IPS-20b (cell line): ENCODE measurements around the gene TMEM234.
A peak's percentile ranks its signal among the peaks of the same experiment; 100 is the strongest.

Experiments
- H3K27ac ChIP-seq: one replicate; pipeline ENCODE4 v1.5.1; 2013; ENCODE audit warnings: low read length
- H3K27me3 ChIP-seq: 2 replicates; pipeline ENCODE4 v1.6.1; 2013; ENCODE audit warnings: mild to moderate bottlenecking, low read length, inconsistent platforms; ENCODE audit not compliant: insufficient read depth
- H3K36me3 ChIP-seq: 2 replicates; pipeline ENCODE4 v1.6.1; 2013; ENCODE audit warnings: low read depth, mild to moderate bottlenecking, inconsistent platforms, low read length, moderate library complexity; ENCODE audit not compliant: insufficient read depth
- H3K4me1 ChIP-seq: 2 replicates; pipeline ENCODE4 v1.6.1; 2013; ENCODE audit warnings: mild to moderate bottlenecking, control low read depth, inconsistent platforms, low read length, moderate library complexity; ENCODE audit not compliant: insufficient read depth
- H3K4me3 ChIP-seq: 2 replicates; pipeline ENCODE4 v1.5.1; 2013; ENCODE audit warnings: mild to moderate bottlenecking, low read length, inconsistent platforms
- H3K9ac ChIP-seq: 2 replicates; pipeline ENCODE4 v1.6.1; 2013; ENCODE audit warnings: low read depth, mild to moderate bottlenecking, inconsistent platforms, low read length, moderate library complexity
- H3K9me3 ChIP-seq: 2 replicates; pipeline ENCODE4 v1.6.1; 2013; ENCODE audit warnings: mild to moderate bottlenecking, low read depth, low read length, inconsistent platforms; ENCODE audit not compliant: insufficient read depth

Gene TMEM234

DNA sequence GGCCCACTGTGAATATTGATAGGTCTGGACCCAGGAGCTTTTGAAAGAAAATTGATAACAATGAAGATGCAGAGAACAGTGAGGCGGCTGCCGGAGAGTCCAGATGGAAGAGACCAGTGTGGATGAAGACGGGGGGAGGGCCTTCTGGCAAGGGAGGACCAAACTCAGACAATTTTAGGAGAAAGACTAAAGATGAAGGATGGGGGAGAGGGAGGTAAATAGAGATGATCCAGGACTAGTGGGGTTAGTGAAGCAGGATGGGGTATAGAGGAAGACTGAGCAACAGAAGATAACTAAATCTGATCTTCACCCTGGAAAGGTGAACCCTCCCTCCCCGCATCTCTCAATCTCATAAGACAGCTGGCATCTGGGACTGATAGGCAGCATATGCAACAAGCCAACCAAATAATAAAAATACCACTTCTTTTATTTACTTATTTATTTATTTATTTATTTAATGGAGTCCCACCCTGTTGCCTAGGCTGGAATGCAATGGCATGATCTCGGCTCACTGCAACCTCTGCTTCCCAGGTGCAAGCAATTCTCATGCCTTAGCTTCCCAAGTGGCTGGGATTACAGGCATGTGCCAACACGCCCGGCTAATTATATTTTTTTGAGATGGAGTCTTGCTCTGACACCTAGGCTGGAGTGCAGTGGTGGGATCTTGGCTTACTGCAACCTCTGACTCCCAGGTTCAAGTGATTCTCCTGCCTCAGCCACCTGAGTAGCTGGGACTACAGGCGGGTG, 10.6 kb upstream of the TMEM234 start:
- peaks cover 71% of the 10 kb centered on the region for H3K36me3 ChIP-seq

DNA sequence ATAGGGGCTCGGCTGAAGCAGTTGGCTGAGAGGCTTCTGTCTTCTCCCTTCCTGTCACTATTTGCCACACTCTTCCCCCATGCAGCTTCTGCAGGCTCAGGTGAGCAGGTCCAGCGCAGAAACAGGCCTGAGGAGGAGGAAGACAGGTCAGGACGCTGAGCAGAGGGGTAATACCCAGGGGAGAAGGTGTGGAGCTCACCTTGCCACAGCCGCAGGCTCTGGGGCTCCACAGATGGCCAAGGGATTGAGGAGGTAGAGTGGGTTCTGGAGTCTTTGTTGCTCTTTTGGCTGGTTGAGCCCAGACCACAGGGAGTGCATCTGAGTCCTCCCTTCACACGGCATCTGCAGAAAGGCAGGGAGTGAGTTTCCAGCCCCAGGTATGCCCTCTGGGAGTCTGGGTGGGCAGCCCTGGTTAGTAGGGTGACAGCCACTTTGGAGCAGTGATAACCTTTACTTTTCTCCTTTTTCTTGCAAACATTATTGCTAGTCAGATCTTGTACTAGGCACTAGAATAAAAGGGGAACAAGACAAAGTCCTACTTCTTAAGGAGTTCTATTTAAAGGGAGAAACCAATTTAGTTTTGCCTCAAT, 9.8 kb upstream of the TMEM234 start:
- Histone ChIP-seq H3K36me3 (peaks cover 79% of the 10 kb centered on the region), H3K4me1 (no peaks in the 10 kb centered on the region), H3K9ac (no peak overlapping the region), H3K27ac (no peak overlapping the region), H3K4me3 (no peak overlapping the region), H3K9me3 (no peaks in the 10 kb centered on the region), H3K27me3 (no peaks in the 10 kb centered on the region)

More for the DNA sequence above, 10.6 kb upstream of the TMEM234 start:
- no peaks in the 10 kb centered on the region for H3K9me3 ChIP-seq
- H3K27me3 ChIP-seq: no peaks in the 10 kb centered on the region
- no peak overlapping the region for H3K27ac ChIP-seq
- no peak overlapping the region for H3K4me3 ChIP-seq
- H3K4me1 ChIP-seq: no peaks in the 10 kb centered on the region
- no peak overlapping the region for H3K9ac ChIP-seq

DNA sequence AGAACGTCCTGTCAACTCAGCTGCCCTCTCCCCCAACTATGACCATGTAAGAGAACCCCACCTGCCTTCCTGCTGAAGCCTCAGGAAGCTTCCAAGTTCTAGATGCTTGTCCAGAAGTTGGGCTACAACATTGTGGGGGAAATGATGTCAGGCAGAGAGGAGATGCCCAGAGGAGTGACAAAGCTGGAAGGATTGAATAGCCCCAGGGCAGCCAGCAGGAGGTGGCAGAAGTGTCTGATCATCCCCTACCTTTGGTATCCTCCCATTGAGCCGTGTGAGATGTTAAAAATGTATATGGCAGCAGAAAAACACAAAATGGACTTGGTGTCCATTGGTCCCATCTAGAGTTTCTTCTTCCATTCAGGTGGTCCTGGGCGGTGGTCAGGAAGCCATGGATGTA, 6.6 kb upstream of the TMEM234 start:
- H3K4me1 ChIP-seq: no peaks in the 10 kb centered on the region
- H3K4me3 ChIP-seq: no peak overlapping the region
- H3K9me3 ChIP-seq: no peaks in the 10 kb centered on the region
- H3K27ac ChIP-seq: no peak overlapping the region
- no peak overlapping the region for H3K9ac ChIP-seq
- H3K36me3 ChIP-seq: peaks cover 85% of the 10 kb centered on the region
- no peaks in the 10 kb centered on the region for H3K27me3 ChIP-seq

DNA sequence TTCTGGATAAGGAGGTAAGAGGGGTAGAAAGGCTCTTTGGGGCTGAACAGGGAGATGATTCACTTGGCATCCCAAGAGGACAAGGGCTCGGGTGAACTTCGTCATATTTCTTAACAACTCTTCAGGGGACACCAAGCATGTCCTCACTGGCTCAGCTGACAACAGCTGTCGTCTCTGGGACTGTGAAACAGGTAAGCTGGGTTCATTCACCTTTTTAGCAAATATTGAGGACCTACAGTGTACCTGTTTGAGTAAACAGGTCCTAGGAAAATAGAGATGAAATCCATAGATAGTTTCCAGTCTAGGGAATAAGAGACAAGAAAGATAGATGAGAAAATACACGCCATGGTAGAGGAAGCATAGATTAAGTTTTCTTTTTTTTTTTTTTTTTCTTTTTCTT, 2.1 kb upstream of the TMEM234 start:
- H3K9me3 ChIP-seq: no peaks in the 10 kb centered on the region
- no peak overlapping the region for H3K4me3 ChIP-seq
- no peak overlapping the region for H3K27ac ChIP-seq
- H3K4me1 ChIP-seq: peaks cover 8% of the 10 kb centered on the region; the same call in 1 of the 2 replicates
- no peak overlapping the region for H3K9ac ChIP-seq
- H3K36me3 ChIP-seq: peaks cover 54% of the 10 kb centered on the region
- H3K27me3 ChIP-seq: no peaks in the 10 kb centered on the region

DNA sequence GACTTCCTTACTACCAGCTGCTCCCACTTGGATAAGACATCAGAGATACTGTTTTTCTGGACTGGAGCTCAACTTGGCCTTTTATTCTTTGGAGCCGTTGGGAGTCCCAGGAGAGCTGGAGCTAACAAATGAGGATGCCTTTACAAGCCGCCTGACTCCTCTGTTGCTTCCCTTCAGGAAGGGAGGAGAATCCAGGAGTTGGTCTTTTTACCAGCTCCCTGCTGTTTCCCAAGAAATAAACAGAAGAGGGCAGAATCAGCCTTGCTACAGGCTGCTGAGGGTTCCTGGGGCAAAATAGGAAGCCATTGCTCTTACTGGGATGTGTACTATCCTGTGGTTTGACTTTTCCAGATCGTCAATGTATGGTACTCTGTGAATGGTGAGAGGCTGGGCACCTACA, 1.5 kb upstream of the TMEM234 start:
- H3K36me3 ChIP-seq: peaks cover 49% of the 10 kb centered on the region
- no peaks in the 10 kb centered on the region for H3K9me3 ChIP-seq
- peak overlapping the region; percentile 33; the same call in 1 of the 2 replicates for H3K4me3 ChIP-seq
- H3K27ac ChIP-seq: no peak overlapping the region
- no peak overlapping the region; the same call in 1 of the 2 replicates for H3K9ac ChIP-seq
- no peaks in the 10 kb centered on the region for H3K27me3 ChIP-seq
- H3K4me1 ChIP-seq: peaks cover 8% of the 10 kb centered on the region; the same call in 1 of the 2 replicates

DNA sequence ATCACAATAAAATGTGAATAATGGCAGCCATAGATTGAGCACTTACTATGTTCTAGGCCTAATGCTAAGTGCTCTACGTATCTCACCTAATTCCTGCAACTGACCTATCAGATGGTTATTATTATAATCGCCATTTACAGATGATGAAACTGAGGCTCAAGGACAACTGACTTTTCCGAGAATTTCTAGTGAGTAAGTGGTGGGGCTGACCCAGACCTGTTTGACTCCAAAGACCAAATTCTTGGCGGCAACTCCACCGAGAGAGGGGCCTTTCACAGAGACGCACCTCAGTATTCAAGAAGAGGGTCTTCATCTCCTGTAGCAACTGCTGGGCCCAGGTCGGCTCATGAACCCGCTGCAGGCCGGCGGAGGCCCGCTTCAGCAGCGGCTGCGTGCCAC, 573 bp downstream of the TMEM234 start:
- Histone ChIP-seq H3K4me1 (peaks cover 8% of the 10 kb centered on the region; the same call in 1 of the 2 replicates), H3K4me3 (peak overlapping the region; percentile 99), H3K27ac (no peak overlapping the region), H3K36me3 (peaks cover 37% of the 10 kb centered on the region), H3K27me3 (no peaks in the 10 kb centered on the region), H3K9ac (peak overlapping the region; percentile 98), H3K9me3 (no peaks in the 10 kb centered on the region)

DNA sequence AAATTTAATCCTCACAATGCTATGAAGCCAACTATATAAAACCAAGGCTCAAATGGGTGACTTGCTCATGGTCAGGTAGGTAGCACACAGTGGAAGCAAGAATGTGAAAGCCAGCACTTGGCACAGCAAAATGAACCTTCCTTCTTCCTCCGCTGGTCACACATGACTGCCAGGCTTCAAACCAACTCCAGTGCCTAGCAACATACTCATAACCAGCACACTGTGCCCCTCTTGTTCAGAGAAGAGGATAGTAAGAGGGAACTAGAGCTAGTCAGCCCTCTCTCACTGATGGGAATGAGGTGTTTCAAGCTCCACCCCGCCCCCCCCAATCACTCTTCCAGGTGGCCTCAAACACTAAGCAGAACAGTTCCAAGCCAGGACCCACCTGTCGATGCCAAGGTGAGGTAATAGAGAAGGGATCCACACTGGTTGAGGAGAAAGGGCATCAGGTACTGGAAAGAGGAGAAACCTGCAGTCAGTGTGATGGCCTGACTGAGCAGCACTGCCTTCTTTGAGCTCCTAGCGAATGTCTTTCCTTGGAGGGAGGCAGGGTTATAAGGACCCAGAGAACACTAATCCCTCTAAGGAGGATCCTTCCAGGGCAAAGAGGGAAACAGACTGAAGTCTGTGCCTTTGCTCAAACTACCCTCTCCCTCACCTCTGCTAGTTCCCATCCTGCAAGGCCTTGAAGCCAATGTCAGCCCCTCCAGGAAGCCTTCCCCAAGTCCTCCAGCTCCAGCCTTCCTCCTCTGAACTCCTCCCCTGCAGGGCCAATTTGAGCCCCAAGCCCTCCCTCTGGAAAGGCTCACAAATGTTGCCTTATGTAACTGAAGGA, 1.2 kb downstream of the TMEM234 start:
- peaks cover 8% of the 10 kb centered on the region; the same call in 1 of the 2 replicates for H3K4me1 ChIP-seq
- peaks cover 35% of the 10 kb centered on the region for H3K36me3 ChIP-seq
- no peak overlapping the region for H3K27ac ChIP-seq
- peak overlapping the region; percentile 99 for H3K4me3 ChIP-seq
- no peaks in the 10 kb centered on the region for H3K27me3 ChIP-seq
- H3K9ac ChIP-seq: peak overlapping the region; percentile 98
- H3K9me3 ChIP-seq: no peaks in the 10 kb centered on the region

DNA sequence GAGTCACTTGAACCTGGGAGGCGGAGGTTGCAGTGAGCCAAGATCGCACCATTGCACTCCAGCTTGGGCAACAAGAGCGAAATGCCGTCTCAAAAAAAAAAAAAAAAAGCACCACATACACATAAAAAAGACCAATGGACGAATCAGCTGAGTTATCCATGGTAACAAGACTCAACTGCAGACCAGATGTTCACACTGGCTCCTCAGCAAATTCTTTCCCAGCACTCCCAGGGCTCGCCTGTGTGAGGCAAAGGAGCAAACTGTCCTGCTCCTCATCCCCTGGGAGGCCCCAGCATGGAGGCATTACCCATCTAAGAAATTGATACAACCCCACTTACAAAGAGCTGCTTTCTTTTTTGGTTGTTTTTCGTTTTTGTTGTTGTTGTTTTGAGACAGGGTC, 3.1 kb downstream of the TMEM234 start:
- no peaks in the 10 kb centered on the region for H3K9me3 ChIP-seq
- no peak overlapping the region for H3K27ac ChIP-seq
- no peak overlapping the region for H3K9ac ChIP-seq
- H3K27me3 ChIP-seq: no peaks in the 10 kb centered on the region
- H3K4me3 ChIP-seq: no peak overlapping the region
- H3K4me1 ChIP-seq: peaks cover 8% of the 10 kb centered on the region; the same call in 1 of the 2 replicates
- H3K36me3 ChIP-seq: peaks cover 30% of the 10 kb centered on the region

DNA sequence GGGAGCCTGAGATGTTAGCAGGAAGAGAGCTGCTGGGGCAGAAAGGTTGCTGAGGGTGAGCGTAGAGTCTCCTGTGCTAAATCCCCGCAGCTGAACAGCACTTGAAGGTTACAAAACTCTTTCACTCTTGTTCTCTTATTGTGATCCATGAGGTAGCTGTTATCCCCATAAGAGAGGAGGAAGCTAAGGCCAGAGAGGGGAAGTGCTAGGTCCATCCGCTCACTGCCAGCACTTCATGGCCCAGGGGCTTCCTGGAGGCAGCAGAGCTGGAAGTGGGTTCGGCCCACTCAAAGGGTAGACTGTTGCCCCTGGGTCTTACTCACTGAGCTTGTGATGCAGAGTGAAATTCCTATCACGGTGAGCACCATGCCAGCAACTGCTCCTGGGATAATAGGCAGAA, 5.6 kb downstream of the TMEM234 start:
- Histone ChIP-seq H3K27me3 (no peaks in the 10 kb centered on the region), H3K4me3 (no peak overlapping the region), H3K27ac (no peak overlapping the region), H3K4me1 (peaks cover 8% of the 10 kb centered on the region; the same call in 1 of the 2 replicates), H3K9me3 (no peaks in the 10 kb centered on the region), H3K36me3 (peaks cover 24% of the 10 kb centered on the region), H3K9ac (no peak overlapping the region)

DNA sequence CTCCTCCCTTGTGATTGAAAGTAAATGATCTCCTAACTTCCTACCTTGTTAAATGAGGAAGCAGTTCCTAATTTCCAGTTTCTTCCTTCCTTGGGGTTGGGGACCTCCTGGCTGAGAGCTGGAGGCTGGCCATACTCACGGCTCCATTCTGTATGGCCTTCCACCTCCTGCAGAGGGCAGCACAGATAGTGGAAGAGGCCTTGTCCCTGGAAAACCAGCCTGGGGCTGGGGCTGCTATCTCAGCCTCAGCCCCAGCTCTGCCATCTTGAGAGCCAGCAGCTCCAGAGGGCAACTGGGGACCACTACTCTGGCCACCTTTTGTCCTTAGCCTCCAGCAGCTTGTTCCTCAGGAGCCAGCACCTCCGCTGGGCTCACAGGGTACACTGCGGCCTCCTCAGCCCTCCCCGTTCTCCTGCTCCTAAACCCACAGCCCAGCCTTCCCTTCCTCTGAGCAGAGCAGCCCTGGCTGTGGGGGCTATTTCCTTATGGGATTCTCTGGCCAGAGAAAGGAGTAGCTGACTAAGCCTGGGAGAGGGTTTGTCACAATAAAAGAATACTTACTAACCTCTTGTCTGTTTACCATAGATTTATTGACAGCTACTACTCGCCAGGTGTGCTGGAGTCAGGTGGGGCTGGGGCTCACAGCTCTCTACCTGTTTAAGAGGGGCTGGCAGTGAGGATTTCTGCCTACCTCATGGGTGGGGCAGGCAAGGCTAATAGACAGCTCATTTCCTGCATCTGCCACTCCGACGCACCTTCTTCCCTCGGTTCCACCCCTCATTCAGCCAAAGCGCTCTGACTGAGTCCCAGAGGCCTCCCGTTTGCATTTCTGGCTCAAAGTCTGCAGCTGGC, 6.3 kb downstream of the TMEM234 start:
- Histone ChIP-seq H3K27ac (no peak overlapping the region), H3K9me3 (no peaks in the 10 kb centered on the region), H3K4me3 (no peak overlapping the region), H3K27me3 (no peaks in the 10 kb centered on the region), H3K36me3 (peaks cover 24% of the 10 kb centered on the region), H3K4me1 (peaks cover 3% of the 10 kb centered on the region; the same call in 1 of the 2 replicates), H3K9ac (no peak overlapping the region)

DNA sequence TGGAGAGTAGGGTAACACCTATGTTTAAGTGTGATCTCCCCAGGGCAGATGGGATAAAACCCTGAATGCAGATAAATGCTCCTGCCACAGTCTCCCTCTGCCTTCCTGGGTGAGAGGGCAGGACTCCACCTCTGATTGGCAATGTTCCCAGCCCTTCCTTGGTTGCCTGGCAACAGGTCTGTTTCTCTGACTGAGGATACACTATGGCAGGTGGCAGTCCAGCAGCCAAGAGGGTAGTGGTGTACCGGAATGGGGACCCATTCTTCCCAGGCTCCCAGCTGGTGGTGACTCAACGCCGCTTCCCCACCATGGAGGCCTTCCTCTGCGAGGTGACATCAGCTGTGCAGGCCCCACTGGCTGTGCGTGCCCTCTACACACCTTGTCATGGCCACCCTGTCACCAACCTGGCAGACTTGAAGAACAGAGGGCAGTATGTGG, 13.2 kb downstream of the TMEM234 start, which contains the start of gene DCDC2B:
TSS of gene DCDC2B (plus strand) at position 199 of the 438 bp plus-strand sequence. CDS start at position 204, 5 bp downstream.
- H3K9ac ChIP-seq: no peak within 1 kb of the TSS
- H3K36me3 ChIP-seq: peaks cover 13% of the 10 kb centered on the region
- H3K27ac ChIP-seq: no peak within 1 kb of the TSS
- H3K4me3 ChIP-seq: no peak within 1 kb of the TSS
- H3K27me3 ChIP-seq: peaks cover 13% of the 10 kb centered on the region
- 0 out of 2 replicates have a peak, but pooled peaks cover 3% of the 10 kb centered on the region for H3K4me1 ChIP-seq
- H3K9me3 ChIP-seq: no peaks in the 10 kb centered on the region
